ENCODE results near the gene BIRC6.
"Not testable (repeated sequence)": the region's sequence is repeated elsewhere in the genome, so short reads cannot be mapped to it uniquely, and the experiment has no call there.

The BIRC6 gene

DNA sequence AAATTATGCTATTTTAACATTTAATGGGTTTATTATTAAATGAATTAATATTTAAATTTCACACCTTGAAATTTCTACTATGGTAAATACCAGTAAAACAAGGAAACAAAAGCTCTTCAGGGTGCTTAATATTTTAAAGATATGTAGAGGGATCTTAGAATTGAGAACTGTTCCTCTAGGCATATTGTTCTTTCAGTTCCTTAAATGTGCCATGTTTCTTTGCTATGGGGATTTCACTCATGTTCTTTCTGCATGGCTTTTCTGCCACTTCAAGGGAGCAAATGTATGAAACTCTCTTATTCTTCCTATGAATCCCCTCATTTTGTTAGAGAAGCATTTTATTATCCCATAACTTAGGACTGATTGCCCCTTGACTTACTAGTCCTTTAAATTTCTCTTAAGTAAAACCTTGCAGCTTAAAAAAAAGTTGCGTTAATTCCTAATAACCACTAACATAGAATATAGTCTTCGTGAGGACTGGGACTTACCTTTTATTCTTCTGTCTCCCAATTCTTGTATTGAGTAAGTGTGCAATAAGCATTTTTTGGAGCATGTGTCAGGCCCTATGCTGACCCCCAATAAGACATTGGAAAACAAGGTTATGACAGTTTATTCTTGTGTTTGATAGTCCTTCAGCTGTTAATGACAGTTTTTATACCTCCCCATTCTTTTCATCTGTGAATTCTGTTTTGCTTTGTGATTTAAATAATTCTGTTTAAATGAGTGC is 95.7 kb downstream of the BIRC6 start:
- no peak for DNase-seq (ENCODE audit: low spot score)

- no peak for DNase-seq (ENCODE audit: low spot score)
These were observed 96.6 kb downstream of the BIRC6 start for GRCh38 chr2:32453242-32454062.

DNA sequence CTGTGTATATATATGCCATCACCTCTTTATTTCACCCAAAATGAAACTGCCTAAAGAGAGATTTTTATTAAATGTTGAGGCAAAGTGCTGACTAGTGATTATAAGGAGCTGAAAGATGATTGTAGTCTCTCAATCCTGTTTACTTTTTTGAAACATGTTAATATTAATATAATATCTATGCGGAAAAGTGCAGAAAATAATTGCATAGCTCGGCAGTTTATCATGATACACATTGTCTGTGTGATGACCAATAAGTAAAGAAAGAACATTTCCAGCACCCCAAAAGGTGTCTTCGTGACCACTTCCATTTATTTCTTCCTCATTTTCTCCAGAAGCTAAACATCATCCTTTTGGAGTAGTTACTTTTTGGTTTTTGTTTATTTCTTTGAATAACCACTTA is 99.0 kb downstream of the BIRC6 start:
- DNase-seq (ENCODE audit: low spot score) = no peak

DNA sequence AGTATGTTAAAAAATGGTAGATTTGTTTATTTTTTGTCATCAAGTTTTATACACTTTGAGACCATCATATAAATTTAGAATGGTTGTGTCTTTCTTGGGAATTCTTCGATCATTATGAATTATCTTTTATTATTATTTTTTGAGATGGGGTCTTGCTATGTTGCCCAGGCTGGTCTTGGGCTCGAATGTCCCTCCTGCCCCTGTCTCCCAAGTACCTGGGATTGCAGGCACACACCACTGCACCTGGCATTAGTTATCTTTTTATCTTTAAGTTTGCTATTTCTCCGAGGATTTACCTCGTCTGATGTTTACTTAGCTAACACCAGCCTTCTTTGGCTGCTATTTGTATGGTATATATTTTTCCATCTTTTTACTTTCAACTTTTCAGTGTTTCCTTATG is 100.0 kb downstream of the BIRC6 start:
- no peak for DNase-seq (ENCODE audit: low spot score)

GRCh38 chr2:32457814-32458213 is 101.0 kb downstream of the BIRC6 start:
- no peak for DNase-seq (ENCODE audit: low spot score)

DNA sequence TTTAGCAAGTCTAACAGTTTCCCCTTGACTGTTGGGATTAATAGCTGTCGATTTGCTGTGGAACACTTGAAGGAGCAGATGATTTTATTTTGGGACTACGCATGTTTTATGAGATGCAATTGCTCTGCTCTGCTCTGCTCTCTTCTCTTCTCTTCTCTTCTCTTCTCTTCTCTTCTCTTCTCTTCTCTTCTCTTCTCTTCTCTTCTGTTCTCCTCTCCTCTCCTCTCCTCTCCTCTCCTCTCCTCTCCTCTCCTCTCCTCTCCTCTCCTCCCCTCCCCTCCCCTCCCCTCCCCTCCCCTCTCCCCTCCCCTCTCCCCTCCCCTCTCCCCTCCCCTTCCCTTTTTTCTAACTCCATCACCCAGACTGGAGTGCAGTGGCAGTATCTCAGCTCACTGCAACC is 104.0 kb downstream of the BIRC6 start:
- not testable (repeated sequence) for DNase-seq (ENCODE audit: low spot score)

DNA sequence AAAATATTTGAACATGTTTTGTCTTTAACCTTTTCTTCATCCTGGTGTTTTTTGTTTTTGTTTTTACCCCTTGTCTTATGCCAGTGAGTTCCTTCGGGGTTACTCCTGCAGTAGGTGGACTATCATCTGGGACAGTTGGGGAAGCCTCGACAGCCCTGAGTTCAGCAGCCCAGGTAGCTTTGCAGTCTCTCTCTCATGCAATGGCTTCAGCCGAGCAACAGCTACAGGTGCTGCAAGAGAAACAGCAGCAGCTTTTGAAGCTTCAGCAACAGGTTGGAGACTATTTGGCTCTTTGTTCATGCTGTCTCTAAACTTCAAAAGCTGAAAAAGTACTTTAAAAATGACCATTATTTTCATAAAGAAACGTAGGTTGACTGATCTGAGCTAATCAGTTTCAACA is 106.3 kb downstream of the BIRC6 start:
- no peak for DNase-seq (ENCODE audit: low spot score)

DNA sequence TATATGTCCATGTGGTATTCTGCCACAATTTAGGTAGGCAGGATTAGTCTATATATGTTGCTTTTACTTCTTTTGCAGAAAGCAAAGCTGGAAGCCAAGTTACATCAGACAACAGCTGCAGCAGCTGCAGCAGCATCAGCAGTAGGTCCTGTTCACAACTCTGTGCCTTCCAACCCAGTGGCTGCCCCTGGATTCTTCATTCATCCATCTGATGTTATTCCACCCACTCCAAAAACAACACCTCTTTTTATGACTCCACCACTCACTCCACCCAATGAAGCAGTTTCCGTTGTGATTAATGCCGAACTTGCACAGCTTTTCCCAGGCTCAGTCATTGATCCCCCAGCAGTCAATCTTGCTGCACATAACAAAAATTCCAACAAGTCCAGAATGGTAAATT is 107.6 kb downstream of the BIRC6 start:
- no peak for DNase-seq (ENCODE audit: low spot score)

DNA sequence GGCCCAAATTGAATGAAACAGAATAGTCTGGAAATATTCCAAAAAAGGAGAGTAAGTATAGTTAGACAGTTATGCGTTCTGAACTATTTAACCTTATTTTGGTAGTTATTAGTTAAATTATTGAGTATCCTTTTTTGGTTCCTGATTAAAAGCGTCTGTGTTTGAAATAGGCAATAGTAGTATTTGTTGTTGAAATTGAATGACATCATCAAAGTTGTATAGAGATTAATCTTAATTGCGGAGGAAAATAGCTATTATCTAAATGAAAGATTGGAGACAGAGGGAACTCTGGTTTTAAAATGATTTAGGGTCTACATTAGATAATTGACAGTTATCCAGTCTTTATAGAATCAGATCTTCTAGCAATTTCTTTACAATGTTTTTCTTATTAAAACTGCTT is 115.8 kb downstream of the BIRC6 start:
- no peak for DNase-seq (ENCODE audit: low spot score)

GRCh38 chr2:32474381-32474780 is 117.6 kb downstream of the BIRC6 start:
- DNase-seq (ENCODE audit: low spot score) = no peak

DNA sequence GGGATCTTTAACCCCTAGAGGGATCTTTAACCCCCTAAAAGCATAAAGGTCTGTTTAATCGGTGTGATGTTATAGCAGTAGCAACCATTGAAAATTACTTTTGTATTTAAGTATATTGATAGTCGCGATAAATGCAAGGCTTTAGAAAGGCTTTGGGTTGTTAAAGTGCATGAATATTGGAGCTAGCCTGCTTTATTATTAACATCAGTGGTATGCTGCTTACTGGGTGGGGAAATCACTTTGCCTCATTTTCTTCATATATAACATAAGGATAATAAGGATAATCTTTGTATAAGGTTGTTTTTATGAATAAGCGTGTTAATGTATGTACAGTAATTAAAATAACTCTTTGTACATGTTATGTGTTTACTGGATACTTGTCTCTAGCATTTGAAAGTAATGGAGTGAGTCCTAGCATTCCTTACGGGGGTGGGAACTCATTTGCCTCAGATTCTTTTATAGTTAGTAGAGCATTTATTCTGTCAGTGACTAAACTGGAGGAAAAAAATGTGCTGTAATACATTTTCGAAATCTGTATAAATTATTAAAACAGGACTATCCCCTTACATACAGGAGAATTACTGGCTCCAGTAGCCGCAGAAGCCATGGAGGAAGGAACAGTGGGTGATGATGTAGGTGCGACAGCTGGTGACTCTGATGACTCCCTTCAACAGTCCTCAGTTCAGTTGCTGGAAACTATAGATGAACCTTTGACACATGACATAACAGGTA is 122.2 kb downstream of the BIRC6 start:
- DNase-seq (ENCODE audit: low spot score) = peak; percentile 25

DNA sequence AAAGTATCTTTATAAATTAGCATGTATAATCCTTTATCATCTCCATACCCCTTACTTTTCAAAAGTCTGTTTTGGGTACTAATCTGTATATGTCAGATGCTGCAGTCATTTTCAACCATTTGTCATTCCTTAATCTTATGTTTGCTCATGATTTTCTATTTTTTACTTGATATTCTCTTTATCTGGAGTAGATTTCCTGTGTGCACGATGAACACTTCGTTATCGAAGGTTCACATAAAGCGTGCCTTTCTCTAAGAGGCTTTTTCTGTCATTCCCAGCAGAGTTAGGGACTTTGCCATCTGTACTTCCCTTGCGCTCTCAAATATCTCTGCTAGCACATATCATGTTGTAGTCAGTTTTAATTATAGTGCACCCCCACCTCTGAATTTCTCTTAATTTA is 123.2 kb downstream of the BIRC6 start:
- DNase-seq (ENCODE audit: low spot score) = no peak

GRCh38 chr2:32482471-32482870 is 125.6 kb downstream of the BIRC6 start:
- no peak for DNase-seq (ENCODE audit: low spot score)

- peak; percentile 62 for DNase-seq (ENCODE audit: low spot score)
These were observed 128.1 kb downstream of the BIRC6 start for GRCh38 chr2:32484937-32485336.

DNA sequence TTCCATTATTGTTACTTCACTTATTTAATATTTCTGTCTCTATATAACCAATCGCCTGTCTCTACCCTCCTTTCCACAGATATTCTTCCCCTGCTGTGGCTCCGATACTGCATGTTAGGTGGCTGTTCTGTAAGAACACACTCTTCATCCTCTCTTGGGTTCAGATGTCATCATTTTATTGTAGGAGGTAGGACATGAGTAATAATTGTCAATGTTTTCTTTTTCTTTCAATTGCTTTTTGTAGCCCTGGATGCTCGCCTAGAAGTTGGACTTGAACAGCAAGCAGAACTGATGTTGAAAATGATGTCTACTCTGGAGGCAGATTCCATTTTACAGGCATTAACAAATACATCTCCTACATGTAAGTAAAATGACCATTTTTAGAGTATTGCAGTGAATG is 128.6 kb downstream of the BIRC6 start:
- no peak for DNase-seq (ENCODE audit: low spot score)

DNA sequence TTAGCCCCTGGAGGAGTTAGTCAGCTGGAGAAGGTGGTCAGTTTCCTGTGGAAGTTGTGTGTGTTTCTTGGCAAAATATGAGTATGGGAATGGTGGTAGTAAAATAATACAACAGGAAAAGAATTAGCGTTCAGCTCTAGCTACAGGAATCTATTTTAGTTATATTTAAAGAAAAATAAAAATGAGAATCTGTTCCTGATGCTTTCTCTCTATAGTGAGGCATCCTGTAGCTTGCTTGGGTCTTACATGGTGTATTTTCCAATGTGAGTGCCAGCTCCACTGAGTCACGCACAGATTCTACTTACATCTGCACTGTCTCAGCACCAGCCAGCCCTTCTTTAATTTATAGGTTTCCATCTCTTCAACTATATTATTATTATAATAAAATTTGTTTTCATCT is 132.2 kb downstream of the BIRC6 start:
- no peak for DNase-seq (ENCODE audit: low spot score)

GRCh38 chr2:32491346-32491745 is 134.5 kb downstream of the BIRC6 start:
- DNase-seq (ENCODE audit: low spot score) = no peak

DNA sequence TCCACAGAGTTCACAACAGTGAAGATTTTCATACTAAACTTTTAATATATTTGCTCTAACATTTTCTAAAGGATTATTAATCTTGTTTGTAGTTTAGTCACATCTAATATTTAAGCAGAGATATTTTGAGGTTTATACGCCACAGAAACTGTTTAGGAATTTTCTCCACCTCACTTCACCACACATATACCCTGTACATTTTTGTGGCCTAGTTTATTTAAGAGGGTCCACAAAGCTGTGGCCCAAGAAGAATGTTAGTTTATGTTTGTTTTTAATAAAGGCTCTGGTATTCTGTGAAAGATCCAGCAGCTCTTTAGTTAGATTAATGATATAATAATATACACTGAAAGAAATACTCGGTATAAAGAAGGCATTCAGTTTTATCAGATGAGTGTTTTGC is 138.3 kb downstream of the BIRC6 start:
- no peak for DNase-seq (ENCODE audit: low spot score)

GRCh38 chr2:32496662-32497061 is 139.8 kb downstream of the BIRC6 start:
- DNase-seq (ENCODE audit: low spot score) = no peak

GRCh38 chr2:32498306-32498705 is 141.5 kb downstream of the BIRC6 start:
- no peak for DNase-seq (ENCODE audit: low spot score)

- DNase-seq (ENCODE audit: low spot score) = no peak
These were observed 146.1 kb downstream of the BIRC6 start for GRCh38 chr2:32502941-32503340.

GRCh38 chr2:32504877-32505478 is 148.2 kb downstream of the BIRC6 start:
- DNase-seq (ENCODE audit: low spot score) = no peak

DNA sequence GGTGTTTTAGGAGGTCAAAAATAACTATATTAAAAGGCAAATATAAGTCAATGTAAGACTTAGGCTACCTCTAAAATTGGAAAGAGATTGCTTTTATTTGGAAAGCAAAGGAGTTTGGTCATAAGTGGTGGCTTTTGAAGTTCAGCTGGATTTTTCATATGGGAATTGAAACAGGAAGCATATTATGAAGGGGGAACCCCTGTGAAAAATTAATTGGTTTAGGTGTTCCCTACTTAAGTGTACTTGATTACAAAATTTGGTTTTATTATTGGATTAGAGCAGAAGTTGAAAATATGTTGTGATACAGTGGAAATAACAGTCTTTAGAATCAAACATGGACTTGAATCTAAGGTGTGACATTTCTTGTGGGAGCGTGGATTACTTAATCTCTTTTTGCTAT is 149.6 kb downstream of the BIRC6 start:
- no peak for DNase-seq (ENCODE audit: low spot score)
